ENCODE measurements around the gene ZFTA. TPM values are rescaled to one million over a fixed set of nuclear protein-coding genes. Genes with fewer than 3 reads are reported as not detected.

Gene ZFTA
- total RNA-seq, 1 donor from 2014 or later, result 14.8 TPM

- DNase-seq (ENCODE audit: low spot score) (no peak), ATAC-seq (peak; percentile 68)
Measured at GRCh38 chr11:63756919-63757761, 11.4 kb downstream of the ZFTA start.

- ATAC-seq (no peak), DNase-seq (ENCODE audit: low spot score) (no peak)
Measured at GRCh38 chr11:63749624-63750023, 19.0 kb downstream of the ZFTA start.

GRCh38 chr11:63747011-63747410, 21.6 kb downstream of the ZFTA start:
- no peak for DNase-seq (ENCODE audit: low spot score)
- ATAC-seq, result no peak

GRCh38 chr11:63745304-63746170, 23.0 kb downstream of the ZFTA start:
- DNase-seq (ENCODE audit: low spot score) (no peak), ATAC-seq (peak; percentile 85)

- DNase-seq (ENCODE audit: low spot score) (peak; percentile 60), ATAC-seq (peak; percentile 97)
Measured at GRCh38 chr11:63738720-63739360, 29.7 kb downstream of the ZFTA start.

- no peak for ATAC-seq
- DNase-seq (ENCODE audit: low spot score), result no peak
Measured at GRCh38 chr11:63737718-63738117, 30.9 kb downstream of the ZFTA start.

GRCh38 chr11:63736864-63737263, 31.7 kb downstream of the ZFTA start:
- no peak for DNase-seq (ENCODE audit: low spot score)
- ATAC-seq, result no peak

GRCh38 chr11:63729326-63729725, 39.2 kb downstream of the ZFTA start:
- DNase-seq (ENCODE audit: low spot score), result no peak
- no peak for ATAC-seq

- ATAC-seq (no peak), DNase-seq (ENCODE audit: low spot score) (no peak)
Measured at GRCh38 chr11:63720611-63721010, 48.0 kb downstream of the ZFTA start.

GRCh38 chr11:63719987-63720386, 48.6 kb downstream of the ZFTA start:
- no peak for DNase-seq (ENCODE audit: low spot score)
- no peak for ATAC-seq

- no peak for ATAC-seq
Measured at GRCh38 chr11:63719001-63719400, 49.6 kb downstream of the ZFTA start.

More at GRCh38 chr11:63719001-63719400, 49.6 kb downstream of the ZFTA start:
- DNase-seq (ENCODE audit: low spot score), result no peak

Other genes starting within 250 kb of the ZFTA start
- gene PLAAT4, start 232.0 kb downstream of the ZFTA start, total RNA-seq, result 47.6 TPM
- gene PLAAT2, start 205.4 kb downstream of the ZFTA start, total RNA-seq, result 1.2 TPM
- gene PLAAT3, start 154.3 kb downstream of the ZFTA start, total RNA-seq, result 74.6 TPM
- 29.8 TPM for gene ATL3, start 97.4 kb downstream of the ZFTA start, total RNA-seq
- 50.0 TPM for gene RTN3, start 87.3 kb downstream of the ZFTA start, total RNA-seq
- 3.4 TPM for gene SPINDOC, start 44.7 kb upstream of the ZFTA start, total RNA-seq
- gene MARK2, start 70.3 kb upstream of the ZFTA start, total RNA-seq, result 13.0 TPM
- gene RCOR2, start 148.4 kb upstream of the ZFTA start, total RNA-seq, result 0.23 TPM
- 4.2 TPM for gene NAA40, start 170.2 kb upstream of the ZFTA start, total RNA-seq
- gene COX8A, start 205.8 kb upstream of the ZFTA start, total RNA-seq, result 182 TPM
- 22.8 TPM for gene OTUB1, start 217.7 kb upstream of the ZFTA start, total RNA-seq

Measured in left lobe of liver (tissue), 2 donors.